GM10248 (cell line): ENCODE measurements around the gene HEXIM1.

Source experiments
- CTCF ChIA-PET: fragments of 300-600 bp; sonication (Branson Sonifier 250); formaldehyde crosslinking; extraction: SDS; loops from one replicate; lab custom pipeline; 2021; ENCODE audit warnings: antibody characterized with exemption; lab: Yijun Ruan, JAX
- POLR2A ChIA-PET: fragments of 350-650 bp; sonication (Branson Sonifier 250); formaldehyde crosslinking; extraction: SDS; loops from one replicate; lab custom pipeline; 2020; ENCODE audit warnings: antibody characterized with exemption; lab: Yijun Ruan, JAX
- DNase-seq: peaks from one replicate; pipeline ENCODE4 v3.0.0; 2012; ENCODE audit errors: extremely low spot score
- CTCF ChIP-seq: IDR thresholded peaks from 2 replicates; pipeline ENCODE4 v1.5.1; 2012; ENCODE audit warnings: mild to moderate bottlenecking, low read depth; ENCODE audit errors: extremely low read depth, missing control alignments, control extremely low read depth

The HEXIM1 gene

GRCh38 chr17:45127548-45128300 lies 20.6 kb upstream of the HEXIM1 start:
- POLR2A ChIA-PET: no interaction called here
- no peak for DNase-seq

GRCh38 chr17:45128331-45128730 lies 19.9 kb upstream of the HEXIM1 start:
- no peak for DNase-seq
- ChIA-PET POLR2A (no interaction called here), CTCF (interaction anchor here (1.2 to 13.5 kb wide), 3 partner anchors 67 to 595 kb away, joined by 3 to 316 read pairs (median 25); no protein-coding TSS in a partner anchor)
- no peak for TF ChIP-seq CTCF

More at GRCh38 chr17:45127548-45128300, 20.6 kb upstream of the HEXIM1 start:
- no peak for TF ChIP-seq CTCF
- CTCF ChIA-PET: interaction anchor here (0.7 to 13.5 kb wide), 4 partner anchors 8 to 594 kb away, joined by 3 to 316 read pairs (median 3); partner anchors contain the start of gene ACBD4

- ChIA-PET POLR2A (interaction anchor here (0.6 to 1.1 kb wide), 2 partner anchors 20 to 22 kb away, joined by 3 to 4 read pairs; no protein-coding TSS in a partner anchor), CTCF (interaction anchor here (1.2 to 13.5 kb wide), 4 partner anchors 67 to 596 kb away, joined by 3 to 316 read pairs (median 15); no protein-coding TSS in a partner anchor)
- no peak for TF ChIP-seq CTCF
- DNase-seq: no peak
Observed at GRCh38 chr17:45128989-45129388, 19.3 kb upstream of the HEXIM1 start.

- CTCF ChIA-PET: interaction anchor here (1.9 to 13.5 kb wide), 4 partner anchors 11 to 350 kb away, joined by 5 to 316 read pairs (median 16); no protein-coding TSS in a partner anchor
Observed at GRCh38 chr17:45129426-45129939, 18.8 kb upstream of the HEXIM1 start.

GRCh38 chr17:45129940-45130680 lies 18.2 kb upstream of the HEXIM1 start:
- no peak for TF ChIP-seq CTCF
- ChIA-PET CTCF (interaction anchor here (0.8 to 13.5 kb wide), 5 partner anchors 11 to 351 kb away, joined by 3 to 316 read pairs (median 6); no protein-coding TSS in a partner anchor), POLR2A (interaction anchor here (1.1 kb wide), 1 partner anchor 19 kb away, joined by 4 read pairs; no protein-coding TSS in a partner anchor)
- no peak for DNase-seq

More at GRCh38 chr17:45129426-45129939, 18.8 kb upstream of the HEXIM1 start:
- no peak for DNase-seq
- TF ChIP-seq CTCF: no peak
- POLR2A ChIA-PET: interaction anchor here (0.6 to 1.1 kb wide), 2 partner anchors 19 to 22 kb away, joined by 3 to 4 read pairs; no protein-coding TSS in a partner anchor
